HepG2 (cell line): Measurements from ENCODE around the gene ENTPD6. TPM values are rescaled to one million over a fixed set of nuclear protein-coding genes. Genes with fewer than 3 reads are reported as not detected.
A peak's percentile ranks its signal among the peaks of the same experiment; 100 is the strongest.

Source experiments
- ATAC-seq: fragments of 200-7000 bp; cut with Tn5 transposase; 3 replicates; pipeline ENCODE4 v1.9.1; 2020; ENCODE audit warnings: mild to moderate bottlenecking, moderate library complexity
- BruUV-seq: library from RNA; stranded (reverse); fragments of 400-500 nt; replicated peaks from 2 replicates; lab custom pipeline; 2021; lab: Mats Ljungman, UMichigan
- CTCF ChIA-PET: fragments of 300-600 bp; formaldehyde crosslinking; extraction: SDS; loops from one replicate; lab custom pipeline; 2021; ENCODE audit warnings: low total read pairs, inconsistent platforms, low intra/inter-chr PET ratio; lab: Yijun Ruan, JAX
- POLR2A ChIA-PET: fragments of 350-600 bp; sonication (Branson Sonifier 250); formaldehyde crosslinking; loops from one replicate; lab custom pipeline; 2020; ENCODE audit warnings: antibody characterized with exemption, inconsistent platforms; lab: Yijun Ruan, JAX
- DNase-seq: peaks from one replicate; pipeline ENCODE4 v3.0.0-alpha.2; 2015; ENCODE audit warnings: low spot score
- FAIRE-seq: peaks from 3 replicates; lab custom pipeline; 2011; peaks lifted over from hg19 to GRCh38; lab: Jason Lieb, UNC
- H2AFZ ChIP-seq: one replicate; pipeline ENCODE4 v1.6.1; 2011; ENCODE audit warnings: low read length, inconsistent platforms
- H3K27ac ChIP-seq: fragments of 300-600 bp; 3 replicates; pipeline ENCODE4 v1.8.0; 2011; ENCODE audit warnings: mixed run types, mild to moderate bottlenecking, mixed read lengths, low read length, inconsistent platforms; ENCODE audit not compliant: insufficient read depth; ENCODE audit errors: extremely low read length
- H3K27me3 ChIP-seq, 2 experiments: fragments of 200-600 bp in 1 of 2; 2 replicates in 1 of 2; 3 replicates in 1 of 2; pipeline versions ENCODE4 v1.6.0 to v1.8.0; 2011; ENCODE audit warnings: low read length in 2 of 2, mild to moderate bottlenecking in 2 of 2, moderate library complexity in 2 of 2, inconsistent platforms in 1 of 2; ENCODE audit not compliant: insufficient read depth in 2 of 2, control insufficient read depth in 1 of 2
- H3K36me3 ChIP-seq, 2 experiments: fragments of 200-600 bp in 1 of 2; replicated peaks in 1 of 2; 2 replicates in 1 of 2; 3 replicates in 1 of 2; pipeline versions ENCODE4 v1.5.1 to v1.8.0; 2011; ENCODE audit warnings: low read length in 2 of 2, inconsistent platforms in 1 of 2; ENCODE audit not compliant: insufficient read depth in 2 of 2, control insufficient read depth in 1 of 2
- H3K4me1 ChIP-seq: 2 replicates; pipeline ENCODE4 v1.5.1; 2012; ENCODE audit warnings: low read length, inconsistent platforms; ENCODE audit not compliant: insufficient read depth
- H3K4me2 ChIP-seq: 2 replicates; pipeline ENCODE4 v1.6.0; 2011; ENCODE audit warnings: low read depth, low read length, inconsistent platforms
- H3K4me3 ChIP-seq, 3 experiments: fragments of 200-600 bp in 1 of 3; sonication (generic), shearing (Covaris generic) in 1 of 3; replicated peaks in 1 of 3; 2 replicates each; pipeline ENCODE4 v1.5.1; 2011 to 2016; ENCODE audit warnings: low read length in 3 of 3, inconsistent platforms in 2 of 3, low read depth in 2 of 3, mild to moderate bottlenecking in 2 of 3, control low read depth in 1 of 3, mixed read lengths in 1 of 3; ENCODE audit not compliant: insufficient read depth in 1 of 3
- H3K79me2 ChIP-seq: one replicate; pipeline ENCODE4 v1.6.1; 2011; ENCODE audit warnings: low read length, inconsistent platforms; ENCODE audit not compliant: insufficient read depth
- H3K9ac ChIP-seq: 2 replicates; pipeline ENCODE4 v1.6.0; 2011; ENCODE audit warnings: mild to moderate bottlenecking, low read depth, low read length, inconsistent platforms; ENCODE audit not compliant: insufficient read depth
- H3K9me3 ChIP-seq: 2 replicates; pipeline ENCODE4 v1.5.1; 2012; ENCODE audit warnings: mild to moderate bottlenecking, low read length
- H4K20me1 ChIP-seq: 2 replicates; pipeline ENCODE4 v1.6.0; 2011; ENCODE audit warnings: inconsistent platforms, mild to moderate bottlenecking, low read length, moderate library complexity; ENCODE audit not compliant: insufficient read depth
- GPN1 ChIP-seq: sonication (generic); formaldehyde crosslinking; IDR thresholded peaks from 2 replicates; pipeline ENCODE4 v1.5.1; 2020; ENCODE audit warnings: missing genetic modification reagents, borderline replicate concordance
- MAFF ChIP-seq: IDR thresholded peaks from 2 replicates; pipeline ENCODE4 v1.6.1; 2011; ENCODE audit warnings: low read depth, low read length, improper control_type of control experiment
- MAFK ChIP-seq, 2 experiments: IDR thresholded peaks in 1 of 2; conservative IDR thresholded peaks in 1 of 2; 2 replicates each; pipeline ENCODE4 v1.6.1; 2011; ENCODE audit warnings: improper control_type of control experiment in 2 of 2, low read length in 2 of 2
- UBTF ChIP-seq: sonication (generic); formaldehyde crosslinking; IDR thresholded peaks from 2 replicates; pipeline ENCODE4 v1.4.0; 2020; ENCODE audit warnings: mild to moderate bottlenecking, missing genetic modification reagents
- ZNF564 ChIP-seq: sonication (generic); formaldehyde crosslinking; IDR thresholded peaks from 2 replicates; pipeline ENCODE4 v1.8.1; 2023; ENCODE audit warnings: mild to moderate bottlenecking, missing genetic modification reagents
- ZNF878 ChIP-seq: sonication (generic); formaldehyde crosslinking; IDR thresholded peaks from 2 replicates; pipeline ENCODE4 v1.8.1; 2023; ENCODE audit warnings: mild to moderate bottlenecking, missing genetic modification reagents, moderate library complexity
- WGBS: methylation state at CpG from one replicate; pipeline ENCODE4 v1.1.6; 2017; ENCODE audit warnings: low lambda C conversion rate; 5-methylcytosine and 5-hydroxymethylcytosine counted together
- in situ Hi-C: cut with HindIII; loops from 2 replicates; pipeline ENCODE4 v1.10.0; 2017; ENCODE audit warnings: low pct_unique_long_range_greater_than_20kb; ENCODE audit not compliant: extremely low pct_ligation_motif_present
- intact Hi-C: fragments of 100-400 bp; cut with micrococcal nuclease; formaldehyde crosslinking; loops from one replicate; pipeline ENCODE4 v1.10.0; 2022; ENCODE audit not compliant: unreplicated experiment
- polyA plus RNA-seq, 8 experiments: library from polyadenylated mRNA; depleted of rRNA in 3 of 8; stranded (reverse) in 7 of 8; unstranded in 1 of 8; fragments of >200 nt; fragmentation: Illumina TruSeq in 4 of 8; extraction: Trizol in 4 of 8; gene quantifications; 2 replicates each; pipeline versions ENCODE4 v1.2.1 to v1.2.3, GENCODE V29; 2011 to 2016; ENCODE audit warnings: low read depth in 4 of 8, missing spikeins in 1 of 8, mixed read lengths in 1 of 8; ENCODE audit not compliant: insufficient read depth in 1 of 8
- total RNA-seq, 5 experiments: library from RNA; depleted of rRNA; stranded (reverse); fragments of >200 nt; fragmentation: Illumina TruSeq; extraction: Trizol; gene quantifications; 2 replicates each; pipeline ENCODE4 v1.2.3, GENCODE V29; 2016; ENCODE audit warnings: low read depth in 1 of 5

ENTPD6 gene
- total and polyA plus RNA-seq, 2 of the 13 experiments (the other 11 are each of a cell fraction or from before 2014, with no cell fraction given) = 164 to 172 TPM

GRCh38 chr20:25243416-25243979 lies 48.0 kb downstream of the ENTPD6 start:
- no peak for TF ChIP-seq GPN1
- 0 out of 2 replicates have a peak, but pooled peaks have one; percentile 32 for TF ChIP-seq ZNF878
- TF ChIP-seq ZNF564 (CRISPR knock-in tag) = peak; percentile 100
- ATAC-seq (no peak), DNase-seq (no peak), FAIRE-seq (no peak)
- Histone ChIP-seq H3K4me1 (peaks cover 34% of the 10 kb centered on the region), H3K79me2 (no peaks in the 10 kb centered on the region), H3K36me3 (no peaks in the 10 kb centered on the region), H2AFZ (no peak overlapping the region), H3K27ac (no peak overlapping the region), H3K4me3 (no peak overlapping the region), H3K4me2 (no peak overlapping the region), H3K27me3 (peaks cover 1 to 20% of the 10 kb centered on the region in 2 experiments; a peak in 2 of 5 replicates), H3K9me3 (no peaks in the 10 kb centered on the region), H3K9ac (no peak overlapping the region), H4K20me1 (no peaks in the 10 kb centered on the region)
- no TSS peak for BruUV-seq
- intact Hi-C loops (no loop called here), in situ Hi-C loops (no loop called here)
- CTCF ChIA-PET = no interaction called here
- POLR2A ChIA-PET = no interaction called here

- intact Hi-C loops = no loop called here
These were observed 49.5 kb downstream of the ENTPD6 start for GRCh38 chr20:25244976-25245375.

More at GRCh38 chr20:25244976-25245375, 49.5 kb downstream of the ENTPD6 start:
- Histone ChIP-seq H4K20me1 (no peaks in the 10 kb centered on the region), H3K27ac (no peak overlapping the region), H2AFZ (no peak overlapping the region), H3K79me2 (peaks cover 12% of the 10 kb centered on the region), H3K4me3 (no peak overlapping the region), H3K9ac (no peak overlapping the region), H3K9me3 (no peaks in the 10 kb centered on the region), H3K27me3 (peaks cover 1 to 20% of the 10 kb centered on the region in 2 experiments; a peak in 2 of 5 replicates), H3K36me3 (no peaks in the 10 kb centered on the region), H3K4me2 (no peak overlapping the region), H3K4me1 (peaks cover 44% of the 10 kb centered on the region)
- CTCF ChIA-PET = no interaction called here
- in situ Hi-C loops = no loop called here
- no peak for FAIRE-seq
- no TSS peak for BruUV-seq
- POLR2A ChIA-PET = no interaction called here
- no peak for ATAC-seq
- TF ChIP-seq UBTF (no peak), MAFK (conservative IDR thresholded peaks at IDR 0.05 in 1 of 2, IDR thresholded peaks at IDR 0.05 in 1 of 2; ENCODE audit: low read length in 2 of 2) (peak; percentile 68 to 72), MAFF (peak; percentile 55)
- DNase-seq = no peak
- 83% methylated on average over 5 of the region's 5 CpGs for WGBS
